Limb (tissue), 2 donors: ENCODE measurements around the gene CAMSAP2.

Source experiments
- DNase-seq, 2 donors: peaks; one replicate each; pipeline ENCODE4 v3.0.0-alpha.2; 2016; ENCODE audit errors: extremely low spot score in 2 of 2

Gene CAMSAP2

DNA sequence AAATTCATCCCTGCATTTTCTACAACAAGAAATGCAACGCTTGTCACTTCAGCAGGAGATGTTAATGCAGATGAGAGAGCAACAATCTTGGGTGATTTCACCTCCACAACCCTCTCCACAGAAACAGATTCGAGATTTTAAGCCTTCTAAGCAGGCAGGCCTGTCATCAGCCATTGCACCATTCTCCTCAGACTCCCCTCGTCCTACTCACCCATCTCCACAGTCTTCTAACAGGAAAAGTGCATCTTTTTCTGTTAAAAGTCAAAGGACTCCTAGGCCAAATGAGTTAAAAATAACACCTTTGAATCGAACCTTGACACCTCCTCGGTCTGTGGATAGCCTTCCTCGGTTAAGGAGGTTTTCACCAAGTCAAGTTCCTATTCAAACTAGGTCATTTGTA is 110.7 kb downstream of the CAMSAP2 start:
- DNase-seq, result no peak

DNA sequence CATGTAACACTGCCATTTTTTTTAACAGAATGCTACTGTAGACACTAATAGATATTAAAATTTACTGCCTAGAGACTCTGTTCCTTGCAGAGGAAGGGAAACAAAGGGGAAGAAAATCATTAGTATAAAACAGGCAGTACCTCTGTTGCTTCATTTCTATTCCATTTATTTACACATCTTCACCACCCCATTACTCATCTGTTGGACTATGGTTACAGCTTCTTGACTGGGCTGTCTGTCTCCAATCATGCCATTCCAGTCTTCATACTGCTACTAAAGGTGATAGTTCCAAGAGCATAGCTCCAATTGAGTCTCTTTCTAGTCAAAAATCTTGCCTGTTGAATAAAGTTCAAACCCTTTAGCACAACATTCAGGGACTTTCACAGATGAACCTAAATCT is 111.9 kb downstream of the CAMSAP2 start:
- DNase-seq, result no peak

DNA sequence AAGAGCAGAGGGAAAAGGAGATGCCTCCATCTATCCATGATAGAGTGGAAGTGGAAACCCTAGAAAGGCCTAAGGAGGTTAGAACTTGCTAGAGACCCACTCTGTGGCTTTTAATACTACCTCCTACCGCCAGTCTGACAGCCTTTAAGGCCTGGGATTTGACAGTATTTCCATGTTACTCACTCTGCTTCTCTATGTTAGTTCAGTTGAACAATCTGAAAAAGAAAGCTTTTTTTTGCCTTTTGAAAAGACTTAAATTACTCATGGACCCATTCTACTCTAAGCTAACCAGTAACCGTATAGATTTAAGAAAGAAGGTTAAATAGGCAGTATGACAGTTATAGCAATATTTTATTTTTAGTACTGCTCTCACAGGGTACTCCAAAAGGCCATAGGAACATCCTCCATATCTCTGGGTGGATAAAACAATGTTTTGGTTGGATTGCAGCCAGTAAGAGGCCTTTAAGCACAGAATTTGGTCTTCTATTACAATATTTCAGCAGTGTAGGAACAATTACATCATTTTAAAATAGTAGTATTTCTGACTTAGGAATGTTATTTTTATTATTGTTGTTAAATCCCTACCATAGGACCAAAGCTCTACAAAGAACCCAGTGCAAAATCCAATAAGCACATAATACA is 118.1 kb downstream of the CAMSAP2 start:
- no peak for DNase-seq

DNA sequence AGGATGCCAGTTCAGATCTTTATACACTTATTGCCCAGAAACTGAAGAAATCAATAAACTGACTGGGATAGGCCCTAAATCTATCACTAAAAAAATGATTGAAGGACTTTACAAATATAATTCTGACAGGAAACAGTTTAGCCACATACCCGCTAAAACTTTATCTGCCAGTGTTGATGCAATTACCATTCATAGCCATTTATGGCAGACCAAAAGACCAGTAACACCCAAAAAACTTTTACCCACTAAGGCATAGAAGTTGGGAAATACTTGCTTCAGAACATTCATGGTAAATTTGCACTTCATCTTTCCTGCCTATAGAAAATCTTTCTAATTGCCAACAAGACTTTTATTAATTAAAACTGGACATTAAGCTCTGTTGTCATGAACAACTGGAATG is 119.1 kb downstream of the CAMSAP2 start:
- DNase-seq, result no peak

DNA sequence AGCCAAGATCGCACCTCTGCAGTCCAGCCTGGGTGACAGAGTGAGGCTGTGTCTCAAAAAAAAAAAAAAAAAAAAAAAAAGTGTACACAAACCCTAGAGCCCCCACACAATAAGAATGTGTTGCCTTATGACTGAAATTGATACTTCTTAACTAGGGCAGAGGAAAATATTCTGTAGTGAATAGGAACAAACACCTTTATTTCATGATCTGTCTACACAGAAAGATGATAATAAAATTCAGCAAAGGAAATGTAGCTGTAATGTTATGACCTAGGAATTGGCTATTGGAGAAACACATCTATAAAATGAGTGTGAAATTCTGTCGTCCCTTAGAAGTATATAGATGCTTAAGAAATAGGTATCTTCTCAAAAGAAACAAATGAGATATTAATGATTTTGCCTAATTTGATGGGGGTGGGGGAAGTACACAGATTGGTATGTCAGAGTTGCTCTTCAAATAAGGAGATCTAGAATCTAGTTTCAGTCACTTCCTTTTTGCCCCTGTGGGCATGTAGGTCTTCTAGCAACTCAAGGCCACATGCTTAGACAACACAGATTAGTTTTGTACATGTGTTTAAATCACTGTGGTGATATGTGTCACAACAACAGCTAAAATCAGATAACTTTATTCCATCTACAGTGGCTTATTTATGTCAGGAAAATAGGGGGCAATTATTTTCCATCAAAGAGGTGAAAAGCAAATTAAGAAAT is 123.4 kb downstream of the CAMSAP2 start:
- no peak for DNase-seq

DNA sequence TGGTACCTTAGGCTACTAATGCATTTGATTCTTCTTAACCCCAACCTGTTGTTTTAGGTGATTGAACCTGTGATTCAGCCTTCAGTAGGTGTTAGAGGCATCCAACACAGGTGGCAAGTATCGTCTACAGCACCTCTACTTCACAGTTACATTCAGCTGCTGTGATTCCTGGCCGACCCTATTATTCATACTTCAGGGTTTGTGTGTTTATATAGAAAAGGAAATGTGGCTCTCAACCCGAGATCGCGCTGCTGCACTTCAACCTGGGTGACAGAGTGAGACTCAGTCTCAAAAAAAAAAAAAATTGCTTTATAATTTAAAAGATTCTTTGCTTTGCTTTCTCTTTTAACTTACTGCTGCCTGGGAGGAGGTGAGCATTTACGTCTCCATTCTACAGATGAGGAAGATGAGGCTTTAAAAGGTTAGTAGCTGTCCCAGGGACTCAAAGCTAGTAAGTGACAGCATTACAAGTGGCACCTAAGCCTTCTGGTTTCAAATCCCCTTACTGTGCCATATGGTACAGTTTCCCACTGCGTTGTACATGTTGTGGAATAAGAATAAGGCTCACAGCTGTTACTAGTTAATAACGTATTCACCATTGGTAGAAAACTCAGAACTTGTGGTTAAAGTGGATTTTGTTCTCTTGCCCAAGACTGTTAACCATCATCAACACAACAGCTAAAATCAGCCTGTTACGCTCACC is 124.2 kb downstream of the CAMSAP2 start:
- no peak for DNase-seq

DNA sequence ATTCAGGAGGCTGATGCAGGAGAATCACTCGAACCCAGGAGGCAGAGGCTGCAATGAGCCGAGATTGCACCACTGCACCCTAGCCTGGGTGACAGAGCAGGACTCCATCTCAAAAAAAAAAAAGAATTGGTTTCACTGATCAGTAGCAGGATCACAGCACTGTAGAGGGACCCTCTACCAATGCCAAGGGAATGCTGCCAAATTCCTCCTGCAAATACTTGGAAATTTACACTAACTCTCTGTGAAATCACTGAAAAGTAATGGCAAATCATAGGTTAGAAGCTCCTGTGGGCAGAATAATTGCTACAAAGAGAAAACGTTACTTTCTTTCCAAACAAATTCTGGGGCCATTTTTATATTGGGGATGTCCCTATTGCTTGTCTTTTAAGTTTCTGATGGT is 127.4 kb downstream of the CAMSAP2 start:
- no peak for DNase-seq

DNA sequence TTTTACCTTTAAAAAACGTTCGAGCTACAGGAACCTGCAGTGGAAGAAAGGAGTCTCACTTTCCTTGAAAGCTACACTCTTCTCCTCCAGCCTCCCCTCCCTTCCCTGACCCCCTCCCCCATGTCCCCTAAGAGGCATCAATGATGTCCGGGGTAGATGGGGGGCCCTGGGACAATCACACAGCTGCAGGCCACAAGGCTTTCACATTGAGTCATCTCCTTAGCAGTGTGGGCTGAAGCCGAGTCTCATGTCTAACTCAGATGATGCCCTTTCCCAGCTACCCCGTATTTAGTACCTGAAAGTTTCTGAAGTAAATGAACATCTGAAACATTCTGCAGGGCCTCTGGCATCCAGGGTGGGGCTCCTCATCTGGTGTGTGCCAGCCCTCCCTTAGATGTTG is 127.8 kb downstream of the CAMSAP2 start:
- DNase-seq, result no peak

DNA sequence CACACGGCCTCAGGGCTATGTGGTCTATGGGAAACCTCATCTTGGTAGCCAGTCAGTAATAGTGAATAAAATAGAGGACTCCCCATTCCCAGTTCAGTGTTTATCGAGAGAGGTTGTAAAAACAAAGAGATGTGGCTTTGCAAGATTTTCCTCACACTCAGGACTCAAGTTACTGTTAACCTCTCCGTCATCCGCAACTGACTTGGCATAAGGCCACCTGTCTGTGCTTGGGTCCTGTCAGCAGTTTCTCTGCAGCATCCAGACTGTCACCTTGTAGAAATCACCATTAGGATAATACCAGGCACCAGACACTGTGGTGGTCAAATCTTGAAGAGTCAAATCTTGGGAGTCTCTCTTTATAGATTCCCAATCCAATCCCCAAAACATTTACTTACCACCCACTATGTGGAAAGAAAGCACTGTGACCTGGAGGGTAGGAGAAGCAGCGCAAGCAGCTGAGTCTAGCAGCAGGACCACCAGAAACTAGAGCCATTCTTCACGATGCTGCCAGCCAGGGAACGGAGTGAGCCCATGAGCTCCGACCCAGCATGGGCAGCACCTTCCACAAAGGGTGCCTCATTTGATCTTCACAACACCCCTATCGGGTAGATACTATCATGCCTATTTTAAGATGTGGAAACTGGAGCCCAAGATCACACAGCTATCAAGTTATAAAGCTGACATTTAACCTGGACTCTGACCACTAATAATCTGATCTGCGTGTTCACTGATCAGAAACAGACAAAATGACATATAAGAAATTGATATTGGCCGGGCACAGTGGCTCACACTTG is 128.5 kb downstream of the CAMSAP2 start:
- no peak for DNase-seq

DNA sequence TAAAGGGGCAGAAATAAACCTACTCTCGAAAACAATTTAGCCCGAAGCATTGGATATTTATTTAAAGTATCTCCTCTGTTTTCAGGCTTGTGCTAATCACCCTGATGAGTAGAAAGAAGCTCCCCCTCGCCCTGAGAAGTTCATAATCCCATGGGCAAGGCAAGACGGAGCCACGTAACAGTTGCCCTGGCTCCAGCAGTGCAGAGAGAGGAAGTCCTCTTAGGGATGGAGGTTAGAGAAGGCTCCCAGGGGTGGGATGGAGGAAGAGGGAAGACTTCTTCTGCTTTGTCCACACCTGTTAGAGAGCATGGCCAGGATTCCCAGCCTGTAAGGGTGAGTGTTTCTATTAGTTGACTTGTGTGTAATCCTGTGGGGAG is 130.7 kb downstream of the CAMSAP2 start:
- no peak for DNase-seq

DNA sequence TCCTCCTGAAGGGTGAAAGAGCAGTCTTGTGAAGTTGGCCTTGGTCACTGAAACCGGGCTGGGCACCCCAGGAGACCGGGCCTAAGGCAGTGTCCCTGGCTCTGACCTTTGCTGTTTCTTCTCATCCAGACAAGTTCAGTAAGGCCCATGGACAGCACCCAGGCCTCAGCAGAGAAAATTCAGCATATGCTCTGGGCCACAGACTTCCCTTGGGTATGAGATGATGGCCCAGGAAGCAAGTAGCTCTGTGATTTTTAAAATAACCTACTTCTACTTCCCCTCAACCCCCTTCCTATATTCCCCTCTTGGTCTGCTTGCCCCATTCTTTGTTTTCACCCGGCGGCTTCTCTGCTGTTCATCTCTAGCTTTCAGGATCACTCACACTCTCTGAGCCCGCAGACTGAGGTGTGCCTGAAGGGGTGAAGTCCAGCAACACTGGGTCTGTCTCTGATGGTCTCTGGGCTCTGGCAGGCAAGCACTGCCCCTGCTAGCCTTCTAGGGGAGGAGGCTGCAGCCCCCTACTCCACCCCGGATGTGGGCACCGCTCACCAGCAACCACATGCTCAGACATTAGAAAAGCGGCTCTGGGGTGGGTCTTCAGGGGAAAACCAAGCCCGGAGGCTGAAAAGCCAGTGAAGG is 131.2 kb downstream of the CAMSAP2 start:
- DNase-seq, result no peak

DNA sequence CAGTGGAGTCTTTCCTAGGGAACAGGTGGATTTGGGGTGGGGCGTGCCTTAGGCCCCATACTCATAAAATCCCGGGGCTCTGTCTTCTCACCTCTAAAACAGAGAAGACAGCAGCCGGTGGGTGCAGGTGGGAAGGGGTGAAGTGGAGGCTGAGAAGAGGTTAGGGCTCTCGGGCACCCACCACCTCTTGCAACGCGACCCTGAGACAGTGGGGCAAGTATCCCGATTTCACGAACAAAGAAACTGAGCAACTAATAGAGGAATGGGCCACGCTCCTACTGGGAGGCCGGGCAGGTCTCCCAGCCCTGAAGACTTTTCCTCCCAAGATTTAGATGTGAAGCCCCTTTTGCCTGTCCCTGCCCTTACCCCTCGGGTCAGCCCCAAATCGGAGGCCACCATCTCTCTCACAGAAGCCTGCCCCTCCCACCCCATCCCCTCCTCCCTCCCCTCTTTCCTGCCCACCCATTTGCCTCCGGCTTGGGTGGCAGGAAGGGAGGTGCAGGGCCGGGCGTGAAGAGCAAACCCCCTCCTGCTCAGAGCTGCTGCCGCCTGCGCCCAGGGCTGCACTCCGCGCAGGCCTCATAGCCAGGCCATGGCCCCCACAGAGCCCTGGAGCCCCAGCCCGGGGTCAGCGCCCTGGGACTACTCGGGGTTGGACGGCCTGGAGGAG is 133.9 kb downstream of the CAMSAP2 start, which contains the start of gene GPR25:
Gene GPR25, plus strand, starts transcription at position 536 of the 670 bp plus-strand sequence. Its CDS starts 57 bp downstream, at position 593.
- DNase-seq, result no peak

DNA sequence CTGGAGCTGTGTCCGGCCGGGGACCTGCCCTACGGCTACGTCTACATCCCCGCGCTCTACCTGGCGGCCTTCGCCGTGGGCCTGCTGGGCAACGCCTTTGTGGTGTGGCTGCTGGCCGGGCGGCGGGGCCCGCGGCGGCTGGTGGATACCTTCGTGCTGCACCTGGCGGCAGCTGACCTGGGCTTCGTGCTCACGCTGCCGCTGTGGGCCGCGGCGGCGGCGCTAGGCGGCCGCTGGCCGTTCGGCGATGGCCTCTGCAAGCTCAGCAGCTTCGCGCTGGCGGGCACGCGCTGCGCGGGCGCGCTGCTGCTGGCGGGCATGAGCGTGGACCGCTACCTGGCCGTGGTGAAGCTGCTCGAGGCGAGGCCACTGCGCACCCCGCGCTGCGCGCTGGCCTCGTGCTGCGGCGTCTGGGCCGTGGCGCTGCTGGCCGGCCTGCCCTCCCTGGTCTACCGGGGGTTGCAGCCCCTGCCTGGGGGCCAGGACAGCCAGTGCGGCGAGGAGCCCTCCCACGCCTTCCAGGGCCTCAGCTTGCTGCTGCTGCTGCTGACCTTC is 134.5 kb downstream of the CAMSAP2 start:
- peak in 1 of 2 donors; percentile 75 for DNase-seq

DNA sequence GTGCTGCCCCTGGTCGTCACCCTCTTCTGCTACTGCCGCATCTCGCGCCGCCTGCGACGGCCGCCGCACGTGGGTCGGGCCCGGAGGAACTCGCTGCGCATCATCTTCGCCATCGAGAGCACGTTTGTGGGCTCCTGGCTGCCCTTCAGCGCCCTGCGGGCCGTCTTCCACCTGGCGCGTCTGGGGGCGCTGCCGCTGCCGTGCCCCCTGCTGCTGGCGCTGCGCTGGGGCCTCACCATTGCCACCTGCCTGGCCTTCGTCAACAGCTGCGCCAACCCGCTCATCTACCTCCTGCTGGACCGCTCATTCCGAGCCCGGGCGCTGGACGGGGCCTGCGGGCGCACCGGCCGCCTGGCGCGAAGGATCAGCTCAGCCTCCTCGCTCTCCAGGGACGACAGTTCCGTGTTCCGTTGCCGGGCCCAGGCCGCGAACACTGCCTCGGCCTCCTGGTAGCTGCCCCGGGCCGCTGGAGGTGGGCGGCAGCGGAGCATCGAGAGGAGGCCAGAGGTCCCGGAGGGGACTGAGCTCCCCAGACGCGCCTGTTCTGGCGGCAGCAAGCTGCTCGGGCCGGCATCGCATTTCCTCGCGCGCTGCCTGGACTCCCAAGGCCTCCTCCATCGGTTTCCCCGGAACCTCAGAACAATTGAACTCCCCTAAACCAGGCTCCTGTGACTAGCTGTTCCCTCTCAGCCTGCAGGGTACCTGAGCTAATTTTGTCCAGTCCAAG is 135.1 kb downstream of the CAMSAP2 start:
- DNase-seq, result no peak

DNA sequence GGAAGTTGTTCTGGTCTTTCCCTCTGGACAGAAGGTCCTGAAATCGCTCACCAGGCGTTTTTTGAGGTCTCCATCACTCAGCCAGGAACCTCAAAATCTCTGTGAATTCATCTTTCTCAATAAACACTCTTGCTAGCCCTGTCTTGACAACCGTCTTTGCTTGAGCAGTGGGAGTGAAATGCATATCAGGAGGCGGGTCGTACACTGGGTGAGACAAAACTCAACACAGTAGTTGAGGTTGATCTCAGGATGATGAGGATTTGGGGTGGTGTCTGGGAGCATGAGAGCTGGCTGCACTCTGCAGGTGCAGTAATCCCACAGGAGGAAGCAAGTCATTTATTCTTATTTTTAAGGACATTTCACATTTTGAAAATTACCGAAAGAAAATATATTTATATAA is 136.0 kb downstream of the CAMSAP2 start:
- DNase-seq, result no peak

DNA sequence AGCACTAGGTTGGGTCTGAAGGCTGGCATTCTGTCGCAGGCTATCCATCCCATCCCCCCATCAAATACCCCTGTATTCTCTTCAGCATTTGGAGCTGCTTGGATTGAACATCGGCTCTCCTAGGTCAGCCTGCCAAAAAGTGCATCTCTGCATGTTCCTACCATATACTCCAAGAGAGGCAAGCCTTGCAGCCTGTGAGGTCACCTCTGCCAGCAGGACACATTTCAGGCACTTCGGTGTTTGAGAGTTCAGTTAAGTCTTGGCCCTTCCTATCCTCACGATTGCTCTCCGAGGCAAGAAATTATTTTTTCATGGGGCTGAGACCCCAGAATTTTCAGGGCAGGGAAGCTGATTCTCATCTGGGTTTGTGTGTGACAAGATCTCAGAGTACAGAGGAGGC is 136.7 kb downstream of the CAMSAP2 start:
- no peak for DNase-seq

DNA sequence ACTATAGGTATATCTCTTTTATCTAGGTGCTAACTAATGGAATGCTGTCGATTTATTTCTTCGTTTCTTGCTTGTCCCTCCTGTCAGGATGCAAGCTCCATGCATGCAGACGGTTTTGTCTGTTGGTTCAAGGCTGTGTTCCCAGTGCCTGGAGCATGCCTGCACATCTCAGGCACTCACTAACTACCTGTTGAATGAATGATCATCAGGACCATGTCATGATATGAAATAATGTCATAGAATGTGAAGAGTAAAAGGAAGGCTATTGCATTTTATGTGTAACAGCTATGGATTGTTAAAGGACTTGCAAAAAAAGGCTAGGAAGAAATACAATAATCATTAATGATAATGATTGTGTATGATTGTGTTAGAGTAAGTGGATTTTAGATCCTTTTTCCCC is 138.3 kb downstream of the CAMSAP2 start:
- DNase-seq, result no peak

DNA sequence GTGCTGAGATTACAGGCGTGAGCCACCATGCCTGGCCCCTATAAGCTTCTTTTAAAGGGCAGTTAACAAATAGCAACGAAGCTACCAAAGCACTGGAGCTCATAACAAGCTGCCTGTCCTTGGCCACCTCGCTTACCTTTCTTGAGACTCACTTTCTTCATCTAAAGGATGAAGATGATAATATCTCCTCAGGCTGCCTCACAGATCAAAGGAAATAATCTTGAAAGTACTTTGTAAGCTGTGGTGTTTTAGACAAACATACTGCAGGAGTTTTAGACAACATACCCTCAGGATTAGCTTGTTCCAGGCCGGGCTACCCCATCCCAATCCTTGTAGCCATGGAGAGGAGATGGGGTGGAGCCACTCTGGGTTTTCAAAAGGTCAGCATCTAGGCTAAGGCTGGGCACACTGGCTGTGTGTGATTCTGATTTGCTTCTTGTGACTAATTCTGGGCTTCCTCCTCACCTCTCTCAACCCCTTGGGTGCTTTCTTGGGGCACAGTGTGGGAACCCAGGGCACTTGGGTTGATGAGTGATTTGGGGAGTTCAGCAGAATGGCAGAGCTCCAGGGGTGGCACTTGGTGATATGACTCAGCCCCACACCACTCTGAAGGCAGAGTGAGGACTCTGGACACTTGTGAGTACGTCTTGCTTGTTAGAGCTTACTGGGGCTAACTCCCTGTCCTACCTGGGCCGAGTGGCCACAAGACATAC is 139.3 kb downstream of the CAMSAP2 start:
- DNase-seq, result no peak

DNA sequence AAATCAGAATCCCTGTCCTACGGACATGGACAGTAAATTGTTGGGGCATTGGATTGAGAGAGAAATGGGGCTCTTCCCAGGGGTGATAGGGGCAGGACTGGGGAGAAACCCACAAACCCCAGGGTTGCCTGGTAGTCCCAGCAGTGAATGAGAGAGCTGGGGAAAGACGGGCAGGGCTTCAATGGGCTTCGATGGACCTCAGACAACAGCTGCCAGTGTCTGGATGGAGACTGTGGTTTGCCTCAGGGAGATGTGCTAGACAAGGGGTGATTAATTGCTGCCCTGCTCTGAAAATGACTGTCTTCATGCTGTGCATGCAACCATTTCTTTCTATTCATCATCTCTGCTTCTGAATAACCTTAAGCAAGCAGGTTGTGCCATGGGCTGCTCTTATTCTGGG is 141.5 kb downstream of the CAMSAP2 start:
- no peak for DNase-seq
